ENCODE data around the gene CFAP46. TPM values are rescaled to one million over a fixed set of nuclear protein-coding genes. Genes with fewer than 3 reads are reported as not detected.

CFAP46 gene
- total RNA-seq: 1 to 10 TPM in 1 of 3 donors, under 1 TPM in 1, not detected in 1; 0.78 to 1.0 TPM
- long read RNA-seq, donor 1: 0 reads
- long read RNA-seq, donor 2: 0 reads

- Histone ChIP-seq H3K4me1 (ENCODE audit: low read depth) (peaks cover 5% of the 10 kb centered on the region), H3K9me3 (no peaks in the 10 kb centered on the region), H3K4me3 (no peak within 1 kb of the TSS), H3K36me3 (ENCODE audit: low read depth) (no peaks in the 10 kb centered on the region)
- TF ChIP-seq CTCF (IDR thresholded peaks at IDR 0.05): no peak
- intact Hi-C loops (cut with DNase I, micrococcal nuclease): no loop called here
- DNase-seq (peak in 1 of 3 donors; percentile 19), ATAC-seq (peak; percentile 35)
These were observed at the start of gene CFAP46 for GRCh38 chr10:132942101-132943057. TSS of gene CFAP46 (minus strand) at chr10:132942570. CDS start at chr10:132942484, 86 bp downstream.

GRCh38 chr10:132991706-132992432 lies 49.5 kb upstream of the CFAP46 start:
- DNase-seq (peak in 1 of 3 donors; percentile 29), ATAC-seq (no peak)
- H3K4me1 ChIP-seq (ENCODE audit: low read depth): no peaks in the 10 kb centered on the region
- no peaks in the 10 kb centered on the region for H3K9me3 ChIP-seq
- H3K4me3 ChIP-seq: no peak overlapping the region
- H3K36me3 ChIP-seq (ENCODE audit: low read depth): no peaks in the 10 kb centered on the region
- intact Hi-C loops (cut with DNase I, micrococcal nuclease): no loop called here
- TF ChIP-seq CTCF (IDR thresholded peaks at IDR 0.05): no peak

GRCh38 chr10:132990684-132991545 lies 48.5 kb upstream of the CFAP46 start:
- no peaks in the 10 kb centered on the region for H3K9me3 ChIP-seq
- H3K4me1 ChIP-seq (ENCODE audit: low read depth): no peaks in the 10 kb centered on the region
- no peaks in the 10 kb centered on the region for H3K36me3 ChIP-seq (ENCODE audit: low read depth)
- TF ChIP-seq CTCF (IDR thresholded peaks at IDR 0.05): no peak
- DNase-seq (peak in 1 of 3 donors; percentile 48), ATAC-seq (no peak)
- no peak overlapping the region for H3K4me3 ChIP-seq
- intact Hi-C loops (cut with DNase I, micrococcal nuclease): no loop called here

GRCh38 chr10:132989476-132990415 lies 47.4 kb upstream of the CFAP46 start:
- intact Hi-C loops (cut with DNase I, micrococcal nuclease): no loop called here
- H3K9me3 ChIP-seq: no peaks in the 10 kb centered on the region
- no peaks in the 10 kb centered on the region for H3K4me1 ChIP-seq (ENCODE audit: low read depth)
- no peaks in the 10 kb centered on the region for H3K36me3 ChIP-seq (ENCODE audit: low read depth)
- H3K4me3 ChIP-seq: no peak overlapping the region
- no peak for TF ChIP-seq CTCF (IDR thresholded peaks at IDR 0.05)
- ATAC-seq (no peak), DNase-seq (peak in 1 of 3 donors; percentile 50)

Measured in mucosa of descending colon (tissue), 3 donors.